SW 1271 (cell line): ENCODE measurements around the gene C13orf46.
"Not testable (repeated sequence)": the region's sequence is repeated elsewhere in the genome, so short reads cannot be mapped to it uniquely, and the experiment has no call there.

Experiments used
- DNase-seq, 2 experiments: peaks; one replicate each; lab custom pipeline; 2025; lab: John Stamatoyannopoulos, UW

C13orf46 gene

GRCh38 chr13:113991676-113992179 lies 17.9 kb upstream of the C13orf46 start:
- DNase-seq, result no peak

DNA sequence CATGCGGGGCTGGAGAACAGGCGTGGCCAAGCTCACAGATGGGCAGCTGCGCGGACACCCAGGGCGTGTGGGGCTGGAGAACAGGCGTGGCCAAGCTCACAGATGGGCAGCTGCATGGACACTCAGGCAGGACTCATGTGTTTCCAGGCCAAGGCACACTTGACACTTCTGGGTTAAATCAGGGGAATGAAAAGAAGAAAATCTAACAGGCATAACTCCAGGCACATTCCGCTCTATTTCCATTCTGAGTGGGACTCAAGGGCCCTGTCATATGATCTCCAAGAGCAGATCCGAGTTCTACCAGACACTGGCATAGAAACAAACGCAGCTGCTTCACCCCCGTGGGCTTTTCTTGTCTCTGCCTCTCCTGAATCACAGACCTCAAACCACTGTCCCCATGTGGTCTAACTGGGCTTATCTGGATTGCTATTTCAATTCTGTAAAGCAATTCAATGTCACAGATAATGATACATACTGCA lies 17.4 kb upstream of the C13orf46 start:
- no peak for DNase-seq

- no peak for DNase-seq
Observed at GRCh38 chr13:113990321-113990837, 16.5 kb upstream of the C13orf46 start.

GRCh38 chr13:113989585-113990300 lies 15.9 kb upstream of the C13orf46 start:
- DNase-seq, result no peak

DNA sequence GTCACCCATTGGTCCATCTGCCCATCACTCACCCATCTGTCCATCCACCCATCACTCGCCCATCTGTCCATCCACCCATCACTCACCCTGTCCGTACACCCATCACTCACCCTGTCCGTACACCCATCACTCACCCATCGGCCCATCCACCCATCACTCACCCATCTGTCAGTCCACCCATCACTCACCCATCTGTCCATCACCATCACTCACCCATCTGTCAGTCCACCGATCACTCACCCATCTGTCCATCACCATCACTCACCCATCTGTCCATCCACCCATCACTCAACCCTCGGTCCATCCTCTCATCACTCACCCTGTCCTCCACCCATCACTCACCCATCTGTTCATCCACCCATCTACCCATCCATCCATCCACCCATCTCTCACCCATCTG lies 15.0 kb upstream of the C13orf46 start:
- DNase-seq, result not testable (repeated sequence)

- DNase-seq, result no peak
Observed at GRCh38 chr13:113982296-113982661, 8.4 kb upstream of the C13orf46 start.

DNA sequence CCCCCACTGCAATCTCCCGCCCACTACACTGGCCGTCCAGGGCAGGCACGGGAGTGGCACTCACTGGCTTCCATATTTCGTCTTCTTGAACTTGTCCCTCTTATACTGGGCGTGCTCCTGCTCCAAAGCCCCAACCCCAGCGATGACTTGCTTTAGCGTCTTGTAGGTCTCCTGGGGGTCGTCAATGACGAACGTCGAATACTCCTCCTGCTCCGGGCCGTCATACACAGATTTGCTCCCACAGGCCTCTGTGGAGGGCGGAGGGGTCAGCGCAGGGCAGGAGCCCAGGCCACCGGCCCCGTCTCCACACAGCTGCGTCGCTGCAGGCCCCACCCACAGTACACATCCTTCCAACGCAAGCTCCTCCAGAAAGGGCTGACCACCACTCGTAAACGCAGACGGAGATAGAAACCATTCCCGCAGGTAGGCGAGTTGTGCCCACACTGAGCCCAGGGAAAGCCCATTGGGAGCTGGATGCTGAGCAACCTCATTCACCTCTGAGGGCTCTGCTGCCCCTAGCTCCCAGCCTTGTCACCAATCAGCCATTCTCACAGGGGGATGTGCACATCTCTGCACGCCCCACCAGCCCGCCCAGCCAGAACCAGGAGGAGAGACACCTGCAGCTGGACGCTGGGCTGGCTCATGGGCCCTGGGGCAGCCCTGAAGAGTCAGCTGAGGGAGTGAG lies 7.9 kb upstream of the C13orf46 start:
- no peak for DNase-seq

GRCh38 chr13:113981194-113981605 lies 7.3 kb upstream of the C13orf46 start:
- no peak for DNase-seq

GRCh38 chr13:113980489-113981064 lies 6.7 kb upstream of the C13orf46 start:
- no peak for DNase-seq

DNA sequence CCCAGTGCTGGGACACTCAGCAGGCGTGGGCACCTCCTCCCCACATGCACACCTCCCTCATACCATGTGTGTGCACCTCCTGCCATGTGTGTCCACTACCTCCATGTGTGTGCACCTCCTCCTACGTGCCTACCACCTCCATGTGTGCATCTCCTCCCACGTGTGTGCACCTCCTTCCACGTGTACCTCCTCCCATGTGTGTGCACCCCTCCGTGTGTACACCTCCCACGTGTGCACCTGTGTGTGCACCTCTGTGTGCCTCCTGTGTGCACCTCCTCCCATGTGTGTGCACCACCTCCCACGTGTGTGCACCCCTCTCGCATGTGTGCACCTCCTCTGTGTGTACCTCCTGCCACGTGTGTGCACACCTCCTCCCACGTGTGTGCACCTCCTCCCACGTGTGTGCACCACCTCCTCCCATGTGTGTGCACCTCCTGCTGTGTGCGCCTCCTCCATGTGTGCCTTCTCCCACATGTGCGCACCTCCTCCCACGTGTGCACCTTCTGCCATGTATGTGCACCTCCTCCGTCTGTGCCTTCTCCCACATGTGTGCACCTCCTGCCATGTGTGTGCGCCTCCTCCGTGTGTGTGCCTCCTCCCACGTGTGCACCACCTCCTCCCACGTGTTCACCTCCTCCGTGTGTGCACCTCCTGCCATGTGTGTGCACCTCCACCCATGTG lies 6.1 kb upstream of the C13orf46 start:
- no peak for DNase-seq

- DNase-seq, result no peak
Observed at GRCh38 chr13:113978741-113979481, 5.0 kb upstream of the C13orf46 start.

GRCh38 chr13:113977976-113978375 lies 4.1 kb upstream of the C13orf46 start:
- DNase-seq, result no peak

DNA sequence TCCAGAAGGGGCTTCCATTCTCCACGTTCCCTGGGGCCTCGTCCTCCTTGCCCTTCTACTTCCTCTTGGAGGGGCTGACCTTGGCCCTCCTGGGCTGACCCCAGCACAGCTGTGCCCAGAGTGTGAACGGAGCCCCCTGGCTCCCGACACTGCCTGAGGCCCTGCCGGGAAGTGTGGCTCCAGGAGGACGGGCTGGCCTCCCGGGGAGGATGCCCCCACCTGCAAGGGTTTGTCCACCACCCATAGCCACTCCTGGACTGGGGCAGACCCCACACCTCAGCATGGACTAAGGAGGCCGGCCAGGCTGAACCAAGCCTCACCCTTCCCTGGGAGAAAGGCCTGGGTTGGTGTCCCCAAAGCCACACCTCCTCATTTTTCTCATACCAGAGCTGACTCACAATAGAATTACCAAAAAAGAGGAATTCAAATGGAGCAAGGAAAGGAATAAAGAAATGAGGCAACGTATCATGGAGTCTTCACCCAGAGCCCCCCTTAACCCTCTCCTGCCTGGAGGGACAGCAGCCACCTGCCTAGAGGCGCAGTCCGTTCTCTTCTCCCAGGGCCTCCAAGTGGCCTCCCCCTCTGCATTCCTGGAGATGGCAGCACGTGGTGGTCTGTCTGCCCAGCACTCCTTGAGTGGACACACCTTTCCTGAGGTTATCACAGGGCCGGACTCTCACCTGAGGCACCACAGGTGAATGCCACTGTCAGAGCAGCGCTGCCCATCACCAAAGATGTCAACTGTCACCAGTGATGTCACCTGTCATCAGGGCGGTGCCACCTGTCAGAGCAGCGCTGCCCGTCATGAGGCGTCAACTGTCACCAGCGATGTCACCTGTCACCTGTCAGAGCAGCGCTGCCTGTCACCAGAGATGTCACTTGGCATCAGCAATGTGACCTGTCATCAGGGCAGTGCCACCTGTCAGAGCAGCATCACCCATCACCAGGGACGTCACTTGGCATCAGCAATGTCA lies 3.1 kb upstream of the C13orf46 start:
- DNase-seq, result peak in 1 of 2 experiments; percentile 1

DNA sequence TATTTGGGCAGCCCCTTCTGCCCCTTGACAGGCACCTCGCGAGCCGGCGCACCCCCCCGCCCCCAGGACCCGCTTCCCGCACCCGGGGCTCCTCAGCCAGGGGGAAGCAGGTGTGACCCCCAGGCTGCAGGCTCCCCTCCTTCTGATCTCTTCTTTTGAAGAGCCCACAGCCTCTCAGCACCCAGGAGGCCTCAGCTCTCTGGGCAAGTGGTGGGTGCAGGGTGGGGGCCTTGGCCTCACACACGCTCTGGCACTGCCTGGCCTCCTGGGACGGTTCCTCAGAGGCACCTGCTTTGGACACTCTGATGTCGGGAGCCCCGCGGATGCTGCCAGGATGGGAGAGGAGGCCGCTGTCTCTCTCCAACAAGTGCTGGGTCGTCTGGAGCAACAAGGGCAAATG lies 1.5 kb upstream of the C13orf46 start:
- no peak for DNase-seq

- no peak for DNase-seq
Observed at GRCh38 chr13:113974304-113975281, 717 bp upstream of the C13orf46 start.

DNA sequence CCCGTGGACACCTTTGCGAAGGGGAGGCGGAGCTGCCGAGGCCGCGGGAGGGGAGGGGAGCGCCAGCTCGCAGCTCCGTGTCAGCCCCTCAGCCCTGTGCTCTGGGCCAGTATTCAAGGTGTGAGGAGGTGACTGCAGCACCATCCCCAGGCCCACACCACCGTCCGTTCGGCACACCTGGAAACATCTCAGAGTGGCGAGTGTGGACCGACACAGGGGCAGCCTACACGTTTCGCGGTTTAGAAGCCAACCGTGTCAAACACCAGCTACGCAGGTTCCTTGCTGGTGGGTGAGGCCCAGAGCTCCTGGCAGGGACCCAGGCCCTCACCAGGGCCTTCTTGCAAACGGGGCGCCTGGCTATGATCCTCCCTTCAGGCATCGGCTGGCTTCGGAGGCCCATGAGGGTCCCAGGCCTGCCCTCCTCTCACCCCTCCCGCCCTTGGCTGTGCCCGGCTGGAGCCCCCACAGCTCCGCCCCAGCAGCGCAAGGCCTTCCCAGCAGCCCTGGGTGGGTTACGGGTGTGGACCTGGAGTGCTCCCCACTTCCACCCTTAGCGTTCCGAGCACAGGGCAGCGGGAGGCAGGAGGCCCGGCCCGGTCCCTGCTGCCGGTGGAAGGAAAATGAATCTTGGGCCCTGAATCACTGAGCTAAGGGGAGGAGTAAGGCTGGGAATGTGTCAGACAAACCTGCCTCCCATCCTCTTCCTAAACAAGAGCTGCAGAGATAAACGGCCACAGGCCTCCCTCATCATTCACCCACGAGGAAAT lies 1.2 kb downstream of the C13orf46 start:
- no peak for DNase-seq

GRCh38 chr13:113971471-113972231 lies 2.2 kb downstream of the C13orf46 start:
- DNase-seq, result no peak
